GM12878 (cell line): ENCODE measurements around the gene DGLUCY. TPM values are rescaled to one million over a fixed set of nuclear protein-coding genes. Genes with fewer than 3 reads are reported as not detected.

Experiments
- ATAC-seq: fragments of 200-7000 bp; cut with Tn5 transposase; 3 replicates; pipeline ENCODE4 v1.9.1; 2020; ENCODE audit warnings: mild to moderate bottlenecking, moderate library complexity
- BruUV-seq: library from RNA; stranded (reverse); fragments of 400-500 nt; replicated peaks from 2 replicates; lab custom pipeline; 2021; lab: Mats Ljungman, UMichigan
- CTCF ChIA-PET: fragments of 300-600 bp; sonication (Branson Sonifier 250); formaldehyde crosslinking; extraction: SDS; loops from one replicate; lab custom pipeline; 2021; ENCODE audit warnings: inconsistent platforms; lab: Yijun Ruan, JAX
- POLR2A ChIA-PET: fragments of 350-600 bp; formaldehyde crosslinking; extraction: SDS; loops from one replicate; lab custom pipeline; 2021; ENCODE audit warnings: inconsistent platforms; lab: Charles Lee
- RAD21 ChIA-PET: fragments of 300-600 bp; sonication (Branson Sonifier 250); formaldehyde crosslinking; loops from one replicate; lab custom pipeline; 2023; ENCODE audit warnings: antibody characterized with exemption; ENCODE audit not compliant: unreplicated experiment; lab: Charles Lee
- SMC1A ChIA-PET: fragments of 300-600 bp; sonication (Branson Sonifier 250); formaldehyde crosslinking; loops from one replicate; lab custom pipeline; 2023; ENCODE audit not compliant: unreplicated experiment, uncharacterized antibody; lab: Charles Lee
- DNase-seq: peaks from one replicate; pipeline ENCODE4 v3.0.0-alpha.2; 2011; ENCODE audit warnings: low read depth, low spot score
- FAIRE-seq: peaks from 3 replicates; lab custom pipeline; 2011; peaks lifted over from hg19 to GRCh38; lab: Jason Lieb, UNC
- H2AFZ ChIP-seq: 2 replicates; pipeline ENCODE4 v1.6.0; 2011; ENCODE audit warnings: low read depth, low read length, control low read depth; ENCODE audit not compliant: control insufficient read depth
- H3K27ac ChIP-seq: 2 replicates; pipeline ENCODE4 v1.5.1; 2011; ENCODE audit warnings: control low read depth; ENCODE audit not compliant: control insufficient read depth, insufficient read depth
- H3K27me3 ChIP-seq, 2 experiments: replicated peaks in 1 of 2; 2 replicates each; pipeline versions ENCODE4 v1.6.0 to v1.6.1; 2011; ENCODE audit warnings: low read length in 1 of 2; ENCODE audit not compliant: control insufficient read depth in 2 of 2, insufficient read depth in 2 of 2
- H3K36me3 ChIP-seq, 2 experiments: 2 replicates each; pipeline ENCODE4 v1.5.1; 2011; ENCODE audit warnings: low read length in 1 of 2; ENCODE audit not compliant: control insufficient read depth in 2 of 2, insufficient read depth in 2 of 2
- H3K4me1 ChIP-seq: 2 replicates; pipeline ENCODE4 v1.6.1; 2011; ENCODE audit warnings: mild to moderate bottlenecking, low read length, moderate library complexity, mixed read lengths; ENCODE audit not compliant: control insufficient read depth, insufficient read depth
- H3K4me2 ChIP-seq: 2 replicates; pipeline ENCODE4 v1.6.0; 2011; ENCODE audit warnings: control low read depth; ENCODE audit not compliant: control insufficient read depth, insufficient read depth
- H3K4me3 ChIP-seq: fragments of 200-600 bp; sonication (generic); 2 replicates; pipeline ENCODE4 v1.5.1; 2016
- H3K79me2 ChIP-seq: 2 replicates; pipeline ENCODE4 v1.6.0; 2011; ENCODE audit warnings: low read length; ENCODE audit not compliant: control insufficient read depth, insufficient read depth
- H3K9ac ChIP-seq: 2 replicates; pipeline ENCODE4 v1.8.0; 2011; ENCODE audit warnings: low read length, control low read depth, mixed read lengths; ENCODE audit not compliant: control insufficient read depth, insufficient read depth
- H3K9me3 ChIP-seq: replicated peaks from 3 replicates; pipeline ENCODE4 v1.5.1; 2011; ENCODE audit warnings: mild to moderate bottlenecking, low read length; ENCODE audit not compliant: control insufficient read depth, insufficient read depth
- H4K20me1 ChIP-seq: 2 replicates; pipeline ENCODE4 v1.6.0; 2011; ENCODE audit not compliant: control insufficient read depth, insufficient read depth
- CHD1 ChIP-seq: IDR thresholded peaks from 2 replicates; pipeline ENCODE4 v1.6.1; 2012; ENCODE audit warnings: low read depth, low read length, improper control_type of control experiment
- IRF4 ChIP-seq: IDR thresholded peaks from 2 replicates; pipeline ENCODE4 v1.6.1; 2011; ENCODE audit warnings: low read depth, low read length
- JUND ChIP-seq: IDR thresholded peaks from 2 replicates; pipeline ENCODE4 v1.6.1; 2012; ENCODE audit warnings: low read depth, mild to moderate bottlenecking, low read length, improper control_type of control experiment, moderate library complexity
- RAD21 ChIP-seq: IDR thresholded peaks from 2 replicates; pipeline ENCODE4 v1.6.1; 2011; ENCODE audit warnings: mild to moderate bottlenecking, low read depth, low read length, moderate library complexity; ENCODE audit not compliant: insufficient read depth
- SMAD1 ChIP-seq: fragments of 450-650 bp; IDR thresholded peaks from 2 replicates; pipeline ENCODE4 v1.6.1; 2018; ENCODE audit warnings: mild to moderate bottlenecking, low read depth; ENCODE audit not compliant: partially characterized antibody
- SMC3 ChIP-seq: IDR thresholded peaks from 2 replicates; pipeline ENCODE4 v1.6.1; 2011; ENCODE audit warnings: low read length, improper control_type of control experiment, borderline replicate concordance
- SRF ChIP-seq, 2 experiments: IDR thresholded peaks; 2 replicates each; pipeline ENCODE4 v1.6.1; 2011; ENCODE audit warnings: low read depth in 2 of 2, low read length in 2 of 2, mild to moderate bottlenecking in 1 of 2, moderate library complexity in 1 of 2
- STAT3 ChIP-seq: IDR thresholded peaks from 2 replicates; pipeline ENCODE4 v1.6.1; 2011; ENCODE audit warnings: low read depth, low read length, improper control_type of control experiment
- WGBS: methylation state at CpG from one replicate; pipeline ENCODE4 v1.1.6; 2016; ENCODE audit warnings: low lambda C conversion rate; ENCODE audit not compliant: insufficient replicate concordance, insufficient coverage; ENCODE audit errors: missing lambda C conversion rate; 5-methylcytosine and 5-hydroxymethylcytosine counted together
- in situ Hi-C: fragments of 300-500 bp; cut with MboI; formaldehyde crosslinking; loops from 9 replicates; pipeline ENCODE4 v1.14.3; 2018; ENCODE audit warnings: mixed read lengths
- intact Hi-C: fragments of 100-400 bp; cut with micrococcal nuclease; formaldehyde crosslinking; loops from one replicate; pipeline ENCODE4 v1.14.2; 2022; ENCODE audit not compliant: unreplicated experiment
- polyA plus RNA-seq, 11 experiments: library from polyadenylated mRNA; depleted of rRNA in 4 of 11; unstranded in 6 of 11; stranded (reverse) in 5 of 11; fragments of >200 nt; fragmentation: Nextera tagmentation in 4 of 11; fragmentation: Illumina TruSeq in 1 of 11; extraction: Ambion mirVana in 4 of 11; extraction: Trizol in 1 of 11; gene quantifications; 1 replicate in 1 of 11; 2 replicates in 10 of 11; pipeline versions ENCODE4 v1.2.1 to v1.2.3, GENCODE V29; 2011 to 2016; ENCODE audit warnings: inconsistent platforms in 2 of 11, missing spikeins in 2 of 11, low read depth in 1 of 11
- total RNA-seq, 4 experiments: library from RNA; depleted of rRNA in 3 of 4; stranded (reverse); fragments of >200 nt in 3 of 4; fragmentation: Illumina TruSeq in 1 of 4; extraction: Trizol in 1 of 4; gene quantifications; 2 replicates each; pipeline versions ENCODE4 v1.2.1 to v1.2.3, GENCODE V29; 2013 to 2021
- TF ChIP-seq, protein P1 (sequence below): fragments of 450-650 bp; IDR thresholded peaks from 2 replicates; pipeline ENCODE4 v1.6.1; 2017; ENCODE audit warnings: mild to moderate bottlenecking

The DGLUCY gene
- total and polyA plus RNA-seq, 10 of the 15 experiments (the other 5 are each of a cell fraction or from before 2014, with no cell fraction given), result 15.0 to 70.3 (median 55.1) TPM

DNA sequence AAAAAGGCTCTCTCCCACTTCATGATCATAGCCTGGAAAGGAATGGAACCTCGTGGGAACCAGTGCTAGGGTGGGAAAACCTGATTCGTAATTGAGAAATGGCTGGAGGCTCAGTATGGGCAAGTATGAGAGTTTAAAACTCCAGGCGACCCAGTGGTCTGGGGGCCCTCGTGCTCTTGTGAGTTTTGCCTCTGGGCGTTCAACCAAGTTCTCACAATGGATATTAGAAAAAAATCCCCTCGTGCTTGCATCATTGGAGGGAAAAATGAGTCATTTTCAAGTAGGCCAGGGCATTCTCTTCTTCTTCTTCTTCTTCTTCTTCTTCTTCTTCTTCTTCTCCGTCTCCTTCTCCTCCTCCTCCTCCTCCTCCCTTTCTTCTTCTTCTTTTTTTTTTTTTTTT is 91.6 kb downstream of the DGLUCY start (continued):
- TF ChIP-seq, protein P1, sequence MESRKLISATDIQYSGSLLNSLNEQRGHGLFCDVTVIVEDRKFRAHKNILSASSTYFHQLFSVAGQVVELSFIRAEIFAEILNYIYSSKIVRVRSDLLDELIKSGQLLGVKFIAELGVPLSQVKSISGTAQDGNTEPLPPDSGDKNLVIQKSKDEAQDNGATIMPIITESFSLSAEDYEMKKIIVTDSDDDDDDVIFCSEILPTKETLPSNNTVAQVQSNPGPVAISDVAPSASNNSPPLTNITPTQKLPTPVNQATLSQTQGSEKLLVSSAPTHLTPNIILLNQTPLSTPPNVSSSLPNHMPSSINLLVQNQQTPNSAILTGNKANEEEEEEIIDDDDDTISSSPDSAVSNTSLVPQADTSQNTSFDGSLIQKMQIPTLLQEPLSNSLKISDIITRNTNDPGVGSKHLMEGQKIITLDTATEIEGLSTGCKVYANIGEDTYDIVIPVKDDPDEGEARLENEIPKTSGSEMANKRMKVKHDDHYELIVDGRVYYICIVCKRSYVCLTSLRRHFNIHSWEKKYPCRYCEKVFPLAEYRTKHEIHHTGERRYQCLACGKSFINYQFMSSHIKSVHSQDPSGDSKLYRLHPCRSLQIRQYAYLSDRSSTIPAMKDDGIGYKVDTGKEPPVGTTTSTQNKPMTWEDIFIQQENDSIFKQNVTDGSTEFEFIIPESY, result no peak
- no peak for TF ChIP-seq CHD1
- TF ChIP-seq RAD21, result no peak

DNA sequence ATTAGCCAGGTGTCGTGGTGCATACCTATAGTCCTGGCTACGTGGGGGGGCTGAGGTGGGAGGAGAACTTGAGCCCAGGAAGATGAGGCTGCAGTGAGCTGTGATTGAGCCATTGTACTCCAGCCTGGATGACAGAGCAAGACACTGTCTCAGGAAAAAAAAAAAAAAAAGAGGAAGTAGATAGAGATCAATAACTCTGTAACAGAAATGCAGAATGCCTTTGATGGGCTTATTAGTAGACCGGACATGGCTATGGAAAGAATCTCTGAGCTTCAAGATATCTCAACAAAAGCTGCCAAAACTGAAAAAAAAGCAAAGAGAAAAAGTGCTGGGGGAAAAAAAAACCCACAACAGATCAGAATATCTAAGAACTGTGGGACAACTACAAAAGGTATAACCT is 93.1 kb downstream of the DGLUCY start:
- WGBS, result 75% methylated on average over 3 of the region's 3 CpGs
- Histone ChIP-seq H3K4me1 (no peaks in the 10 kb centered on the region), H3K79me2 (no peaks in the 10 kb centered on the region), H4K20me1 (no peaks in the 10 kb centered on the region), H3K27ac (no peak overlapping the region), H2AFZ (no peak overlapping the region), H3K27me3 (no peaks in the 10 kb centered on the region), H3K4me2 (no peak overlapping the region), H3K9me3 (no peaks in the 10 kb centered on the region), H3K4me3 (no peak overlapping the region)
- FAIRE-seq (no peak), ATAC-seq (no peak)
- no TSS peak for BruUV-seq
- CTCF ChIA-PET, result interaction anchor here (1.0 kb wide), 1 partner anchor 13 kb away, joined by 3 read pairs; no protein-coding TSS in a partner anchor
- intact Hi-C loops, result no loop called here
- TF ChIP-seq, protein P1, result no peak
- TF ChIP-seq IRF4, result no peak
- no peak for TF ChIP-seq SMAD1
- no peak for TF ChIP-seq SRF (IDR thresholded peaks at IDR 0.05; ENCODE audit: low read depth in 2 of 2, low read length in 2 of 2)
- no peak for TF ChIP-seq SMC3
- no peak for TF ChIP-seq STAT3
- no peak for TF ChIP-seq JUND
- TF ChIP-seq, all 136 proteins: peak for 0
- ChIA-PET POLR2A (no interaction called here), RAD21 (no interaction called here), SMC1A (interaction anchor here (1.3 kb wide), 1 partner anchor 43 kb away, joined by 4 read pairs; no protein-coding TSS in a partner anchor)
- in situ Hi-C loops, result no loop called here
- Histone ChIP-seq H3K9ac (no peak overlapping the region), H3K36me3 (peaks cover 11 to 24% of the 10 kb centered on the region in 2 experiments)
- DNase-seq, result no peak
